Liver (tissue), 9 donors: ENCODE results near the gene CCNYL1. TPM values are rescaled to one million over a fixed set of nuclear protein-coding genes. Genes with fewer than 3 reads are reported as not detected.

Source experiments
- DNase-seq: peaks from one replicate; pipeline ENCODE4 v3.0.0-alpha.2; 2017; ENCODE audit warnings: low spot score
- H3K27ac ChIP-seq, 2 donors: one replicate each; pipeline ENCODE4 v1.7.0; 2013; ENCODE audit warnings: inconsistent platforms in 2 of 2, low read length in 2 of 2, control low read depth in 1 of 2, low read depth in 1 of 2, mild to moderate bottlenecking in 1 of 2
- H3K27me3 ChIP-seq, 4 donors: one replicate each; pipeline versions ENCODE4 v1.6.1 to v1.7.0; 2013; ENCODE audit warnings: low read length in 3 of 4, inconsistent platforms in 1 of 4, mild to moderate bottlenecking in 1 of 4, moderate library complexity in 1 of 4; ENCODE audit not compliant: control insufficient read depth in 4 of 4, insufficient read depth in 4 of 4
- H3K36me3 ChIP-seq, 4 donors: one replicate each; pipeline versions ENCODE4 v1.6.1 to v1.7.0; 2013; ENCODE audit warnings: low read length in 3 of 4, mild to moderate bottlenecking in 3 of 4, low read depth in 1 of 4, moderate library complexity in 1 of 4; ENCODE audit not compliant: control insufficient read depth in 4 of 4, insufficient read depth in 3 of 4
- H3K4me1 ChIP-seq, 4 donors: one replicate each; pipeline versions ENCODE4 v1.6.1 to v1.7.0; 2013; ENCODE audit warnings: low read length in 3 of 4, mild to moderate bottlenecking in 3 of 4, moderate library complexity in 1 of 4; ENCODE audit not compliant: control insufficient read depth in 4 of 4, insufficient read depth in 4 of 4
- H3K4me3 ChIP-seq, 3 donors: one replicate each; pipeline versions ENCODE4 v1.6.1 to v1.7.0; 2013; ENCODE audit warnings: low read length in 3 of 3, control low read depth in 1 of 3, low read depth in 1 of 3, mild to moderate bottlenecking in 1 of 3
- H3K9ac ChIP-seq, 2 donors: one replicate each; pipeline ENCODE4 v1.7.0; 2013; ENCODE audit warnings: low read length in 2 of 2, mild to moderate bottlenecking in 2 of 2, moderate library complexity in 2 of 2, control low read depth in 1 of 2, low read depth in 1 of 2
- H3K9me3 ChIP-seq, 4 donors: one replicate each; pipeline versions ENCODE4 v1.6.1 to v1.7.0; 2013; ENCODE audit warnings: low read length in 3 of 4; ENCODE audit not compliant: control insufficient read depth in 4 of 4
- CTCF ChIP-seq: fragments of 150-350 bp; IDR thresholded peaks from 2 replicates; pipeline ENCODE4 v1.5.1; 2017; ENCODE audit warnings: improper control_type of control experiment, low read depth, low read length; ENCODE audit not compliant: missing input control
- EGR1 ChIP-seq, 2 donors: IDR thresholded peaks; 2 replicates each; pipeline ENCODE4 v1.6.1; 2016 to 2018; ENCODE audit warnings: antibody characterized with exemption in 2 of 2, low read depth in 2 of 2
- FOXA1 ChIP-seq: IDR thresholded peaks from 2 replicates; pipeline ENCODE4 v1.6.1; 2016; ENCODE audit warnings: antibody characterized with exemption
- FOXA2 ChIP-seq: IDR thresholded peaks from 2 replicates; pipeline ENCODE4 v1.6.1; 2016; ENCODE audit warnings: antibody characterized with exemption
- GABPA ChIP-seq, 2 donors: IDR thresholded peaks in 1 of 2; conservative IDR thresholded peaks in 1 of 2; 2 replicates each; pipeline ENCODE4 v1.6.1; 2016; ENCODE audit warnings: antibody characterized with exemption in 2 of 2, mild to moderate bottlenecking in 1 of 2, moderate library complexity in 1 of 2
- HNF4A ChIP-seq, 2 donors: conservative IDR thresholded peaks; 2 replicates each; pipeline ENCODE4 v1.6.1; 2016; ENCODE audit warnings: antibody characterized with exemption in 2 of 2, mild to moderate bottlenecking in 2 of 2
- HNF4G ChIP-seq: IDR thresholded peaks from 2 replicates; pipeline ENCODE4 v1.6.1; 2016; ENCODE audit warnings: antibody characterized with exemption
- JUND ChIP-seq, 2 donors: IDR thresholded peaks; 2 replicates each; pipeline ENCODE4 v1.6.1; 2016; ENCODE audit warnings: antibody characterized with exemption in 2 of 2
- MAX ChIP-seq: IDR thresholded peaks from 2 replicates; pipeline ENCODE4 v1.6.1; 2016; ENCODE audit warnings: antibody characterized with exemption
- NR2F2 ChIP-seq: IDR thresholded peaks from 2 replicates; pipeline ENCODE4 v1.6.1; 2016; ENCODE audit warnings: antibody characterized with exemption
- RAD21 ChIP-seq, 2 donors: IDR thresholded peaks; 2 replicates each; pipeline ENCODE4 v1.6.1; 2016; ENCODE audit warnings: antibody characterized with exemption in 2 of 2, mild to moderate bottlenecking in 2 of 2
- REST ChIP-seq: IDR thresholded peaks from 2 replicates; pipeline ENCODE4 v1.6.1; 2016; ENCODE audit warnings: antibody characterized with exemption, mild to moderate bottlenecking
- RXRA ChIP-seq, 2 donors: IDR thresholded peaks; 2 replicates each; pipeline ENCODE4 v1.6.1; 2017 to 2018; ENCODE audit warnings: antibody characterized with exemption in 2 of 2, mild to moderate bottlenecking in 1 of 2
- SP1 ChIP-seq: IDR thresholded peaks from 2 replicates; pipeline ENCODE4 v1.6.1; 2018; ENCODE audit warnings: antibody characterized with exemption, mild to moderate bottlenecking
- TAF1 ChIP-seq: conservative IDR thresholded peaks from 2 replicates; pipeline ENCODE4 v1.6.1; 2016; ENCODE audit warnings: antibody characterized with exemption, mild to moderate bottlenecking
- YY1 ChIP-seq: IDR thresholded peaks from 2 replicates; pipeline ENCODE4 v1.6.1; 2016; ENCODE audit warnings: antibody characterized with exemption, mild to moderate bottlenecking
- WGBS: extraction: QIAGEN DNeasy Blood & Tissue Kit; methylation state at CpG from one replicate; pipeline ENCODE4 v1.1.7; 2013; 5-methylcytosine and 5-hydroxymethylcytosine counted together
- polyA plus RNA-seq, 2 donors: library from polyadenylated mRNA; stranded (reverse) in 1 of 2; unstranded in 1 of 2; fragments of 200-250 nt in 1 of 2; fragments of >200 nt in 1 of 2; fragmentation: Nextera tagmentation in 1 of 2; extraction: Ambion mirVana in 1 of 2; gene quantifications; one replicate each; pipeline versions ENCODE4 v1.2.1 to v1.2.3, GENCODE V29; 2013 to 2015
- total RNA-seq, 2 donors: library from RNA; depleted of rRNA; stranded (reverse); fragments of >200 nt; gene quantifications; one replicate each; pipeline ENCODE4 v1.2.3, GENCODE V29; 2014
- TF ChIP-seq, protein P1 (sequence below): IDR thresholded peaks from 2 replicates; pipeline ENCODE4 v1.6.1; 2016; ENCODE audit warnings: antibody characterized with exemption
- TF ChIP-seq, protein P2 (sequence below): IDR thresholded peaks from 2 replicates; pipeline ENCODE4 v1.6.1; 2016; ENCODE audit warnings: antibody characterized with exemption
- donor health status: healthy.
- donor health status: healthy.
- donor health status: healthy.
- donor health status: healthy.
- donor health status: healthy.

Gene CCNYL1
- total and polyA plus RNA-seq, 4 donors, result 5.8 to 9.3 (median 8.2) TPM

DNA sequence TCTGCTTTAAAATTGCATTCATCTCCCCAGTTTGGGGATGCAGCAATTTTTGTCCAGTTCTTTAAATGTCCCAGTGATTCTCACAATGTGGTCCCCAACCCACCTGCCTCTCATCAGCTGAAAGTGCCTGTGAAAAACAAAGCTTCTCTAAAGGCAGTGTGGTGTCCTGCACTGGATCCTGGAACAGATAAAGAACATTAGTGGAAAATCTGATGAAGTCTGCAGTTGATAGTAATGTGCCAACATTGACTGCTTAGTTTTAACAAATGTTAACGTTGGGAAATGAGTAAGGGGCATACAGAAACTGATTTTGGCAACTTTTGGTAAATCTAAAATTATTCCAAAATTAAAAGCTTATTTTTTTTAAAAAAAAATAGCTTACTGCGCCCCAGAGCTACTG lies 49.0 kb downstream of the CCNYL1 start:
- peaks cover 2 to 19% (median 9%) of the 10 kb centered on the region in 4 donors for H3K36me3 ChIP-seq
- peaks cover 3 to 32% (median 25%) of the 10 kb centered on the region in 4 donors for H3K4me1 ChIP-seq
- H3K4me3 ChIP-seq, result no peak overlapping the region
- H3K27ac ChIP-seq, result no peak overlapping the region
- H3K9ac ChIP-seq, result no peak overlapping the region
- H3K27me3 ChIP-seq, result no peaks in the 10 kb centered on the region
- no peak for TF ChIP-seq FOXA1
- no peak for TF ChIP-seq FOXA2
- no peak for TF ChIP-seq YY1
- no peak for TF ChIP-seq SP1
- TF ChIP-seq RXRA (IDR thresholded peaks at IDR 0.05), result no peak
- no peak for TF ChIP-seq HNF4A (conservative IDR thresholded peaks at IDR 0.05)
- no peak for TF ChIP-seq REST
- no peak for TF ChIP-seq RAD21 (IDR thresholded peaks at IDR 0.05)
- TF ChIP-seq, protein P1, sequence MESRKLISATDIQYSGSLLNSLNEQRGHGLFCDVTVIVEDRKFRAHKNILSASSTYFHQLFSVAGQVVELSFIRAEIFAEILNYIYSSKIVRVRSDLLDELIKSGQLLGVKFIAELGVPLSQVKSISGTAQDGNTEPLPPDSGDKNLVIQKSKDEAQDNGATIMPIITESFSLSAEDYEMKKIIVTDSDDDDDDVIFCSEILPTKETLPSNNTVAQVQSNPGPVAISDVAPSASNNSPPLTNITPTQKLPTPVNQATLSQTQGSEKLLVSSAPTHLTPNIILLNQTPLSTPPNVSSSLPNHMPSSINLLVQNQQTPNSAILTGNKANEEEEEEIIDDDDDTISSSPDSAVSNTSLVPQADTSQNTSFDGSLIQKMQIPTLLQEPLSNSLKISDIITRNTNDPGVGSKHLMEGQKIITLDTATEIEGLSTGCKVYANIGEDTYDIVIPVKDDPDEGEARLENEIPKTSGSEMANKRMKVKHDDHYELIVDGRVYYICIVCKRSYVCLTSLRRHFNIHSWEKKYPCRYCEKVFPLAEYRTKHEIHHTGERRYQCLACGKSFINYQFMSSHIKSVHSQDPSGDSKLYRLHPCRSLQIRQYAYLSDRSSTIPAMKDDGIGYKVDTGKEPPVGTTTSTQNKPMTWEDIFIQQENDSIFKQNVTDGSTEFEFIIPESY, result no peak
- TF ChIP-seq JUND (IDR thresholded peaks at IDR 0.05), result no peak
- no peak for TF ChIP-seq HNF4G
- TF ChIP-seq NR2F2, result no peak
- TF ChIP-seq TAF1, result no peak
- TF ChIP-seq MAX, result no peak
- TF ChIP-seq CTCF, result no peak
- TF ChIP-seq GABPA (IDR thresholded peaks at IDR 0.05 in 1 of 2, conservative IDR thresholded peaks at IDR 0.05 in 1 of 2), result no peak
- TF ChIP-seq EGR1 (IDR thresholded peaks at IDR 0.05; ENCODE audit: low read depth in 2 of 2), result no peak
- TF ChIP-seq, protein P2, sequence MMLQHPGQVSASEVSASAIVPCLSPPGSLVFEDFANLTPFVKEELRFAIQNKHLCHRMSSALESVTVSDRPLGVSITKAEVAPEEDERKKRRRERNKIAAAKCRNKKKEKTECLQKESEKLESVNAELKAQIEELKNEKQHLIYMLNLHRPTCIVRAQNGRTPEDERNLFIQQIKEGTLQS, result no peak
- no peak for DNase-seq
- H3K9me3 ChIP-seq, result no peaks in the 10 kb centered on the region
- WGBS, result 84% methylated on average over 2 of the region's 2 CpGs
